B cell (primary cell): ENCODE results near the gene DDX24. TPM values are rescaled to one million over a fixed set of nuclear protein-coding genes. Genes with fewer than 3 reads are reported as not detected.

Experiments used
- ATAC-seq: fragments of 200-7000 bp; cut with Tn5 transposase; one replicate; pipeline ENCODE4 v1.10.0; 2021; ENCODE audit warnings: low read depth, mild to moderate bottlenecking, moderate number of reproducible peaks, moderate library complexity
- CTCF ChIA-PET: fragments of 350-600 bp; sonication (Branson Sonifier 250); formaldehyde crosslinking; loops from one replicate; lab custom pipeline; 2021; ENCODE audit warnings: antibody characterized with exemption, inconsistent platforms; lab: Charles Lee
- POLR2A ChIA-PET: fragments of 350-600 bp; sonication (Branson Sonifier 250); formaldehyde crosslinking; loops from one replicate; lab custom pipeline; 2021; ENCODE audit warnings: antibody characterized with exemption; lab: Charles Lee
- DNase-seq: peaks from one replicate; pipeline ENCODE4 v3.0.0; 2013
- H2AFZ ChIP-seq: 2 replicates; pipeline ENCODE4 v1.6.1; 2012; ENCODE audit warnings: mild to moderate bottlenecking, low read depth, low read length; ENCODE audit not compliant: insufficient read depth, poor library complexity, severe bottlenecking
- H3K27ac ChIP-seq, 2 donors: 1 replicate in 1 of 2; 2 replicates in 1 of 2; pipeline ENCODE4 v1.5.1; 2012 to 2013; ENCODE audit warnings: low read length in 2 of 2, mild to moderate bottlenecking in 2 of 2, moderate library complexity in 1 of 2
- H3K27me3 ChIP-seq, 4 experiments: fragments of 200-600 bp in 1 of 4; sonication (generic) in 1 of 4; replicated peaks in 1 of 4; 1 replicate in 2 of 4; 2 replicates in 2 of 4; pipeline versions ENCODE4 v1.6.1 to v1.7.0; 2013 to 2016; ENCODE audit warnings: low read length in 3 of 4, mild to moderate bottlenecking in 2 of 4, mixed read lengths in 1 of 4, moderate library complexity in 1 of 4; ENCODE audit not compliant: insufficient read depth in 4 of 4, control insufficient read depth in 3 of 4; ENCODE audit errors: control extremely low read depth in 1 of 4
- H3K36me3 ChIP-seq, 2 experiments: replicated peaks in 1 of 2; 1 replicate in 1 of 2; 2 replicates in 1 of 2; pipeline versions ENCODE4 v1.6.1 to v1.7.1; 2013; ENCODE audit warnings: low read length in 1 of 2; ENCODE audit not compliant: insufficient read depth in 2 of 2, control insufficient read depth in 1 of 2; ENCODE audit errors: control extremely low read depth in 1 of 2, extremely low read depth in 1 of 2
- H3K4me1 ChIP-seq, 2 donors: fragments of 200-600 bp in 1 of 2; sonication (generic) in 1 of 2; 1 replicate in 1 of 2; 2 replicates in 1 of 2; pipeline versions ENCODE4 v1.5.1 to v1.6.1; 2013 to 2017; ENCODE audit warnings: low read length in 2 of 2; ENCODE audit not compliant: control insufficient read depth in 2 of 2, insufficient read depth in 2 of 2
- H3K4me2 ChIP-seq: replicated peaks from 2 replicates; pipeline ENCODE3; 2012; ENCODE audit warnings: mild to moderate bottlenecking, low read depth, low read length; ENCODE audit not compliant: poor library complexity, severe bottlenecking
- H3K4me3 ChIP-seq, 5 experiments: fragments of 200-600 bp in 1 of 5; sonication (generic) in 1 of 5; 1 replicate in 3 of 5; 2 replicates in 2 of 5; pipeline versions ENCODE4 v1.5.1 to v1.7.0; 2011 to 2016; ENCODE audit warnings: low read length in 4 of 5, mild to moderate bottlenecking in 4 of 5, low read depth in 2 of 5, control low read depth in 1 of 5, moderate library complexity in 1 of 5; ENCODE audit not compliant: insufficient read depth in 1 of 5; ENCODE audit errors: control extremely low read depth in 1 of 5, extremely low read depth in 1 of 5
- H3K79me2 ChIP-seq: fragments of 200-600 bp; sonication (generic); one replicate; pipeline ENCODE4 v1.6.0; 2016; ENCODE audit warnings: low read length; ENCODE audit not compliant: control insufficient read depth, insufficient read depth
- H3K9ac ChIP-seq: fragments of 200-600 bp; sonication (generic); 2 replicates; pipeline ENCODE4 v1.6.1; 2017; ENCODE audit warnings: mild to moderate bottlenecking, low read length, moderate library complexity
- H3K9me3 ChIP-seq, 3 donors: one replicate each; pipeline versions ENCODE4 v1.6.1 to v1.7.1; 2013; ENCODE audit warnings: low read length in 2 of 3; ENCODE audit not compliant: control insufficient read depth in 2 of 3, insufficient read depth in 1 of 3; ENCODE audit errors: control extremely low read depth in 1 of 3
- H4K20me1 ChIP-seq: 2 replicates; pipeline ENCODE4 v1.6.0; 2012; ENCODE audit warnings: mild to moderate bottlenecking, low read length; ENCODE audit not compliant: insufficient read depth, control insufficient read depth, poor library complexity, severe bottlenecking
- H3K27ac Mint-ChIP-seq: one replicate; pipeline ENCODE4 v1.8.0; 2021; ENCODE audit warnings: mixed read lengths
- H3K27me3 Mint-ChIP-seq: one replicate; pipeline ENCODE4 v1.8.0; 2021; ENCODE audit warnings: mixed read lengths
- H3K4me1 Mint-ChIP-seq: one replicate; pipeline ENCODE4 v1.8.0; 2021; ENCODE audit warnings: mixed read lengths
- H3K4me3 Mint-ChIP-seq: one replicate; pipeline ENCODE4 v1.8.0; 2021; ENCODE audit warnings: mixed read lengths
- H3K9me3 Mint-ChIP-seq: one replicate; pipeline ENCODE4 v1.8.0; 2022; ENCODE audit warnings: mixed read lengths; ENCODE audit not compliant: insufficient read depth
- EZH2 ChIP-seq: IDR thresholded peaks from 2 replicates; pipeline ENCODE4 v1.6.1; 2012; ENCODE audit warnings: borderline replicate concordance, low read depth, mild to moderate bottlenecking, moderate library complexity, low read length; ENCODE audit not compliant: insufficient read depth, poor library complexity, severe bottlenecking
- WGBS: methylation state at CpG from one replicate; pipeline ENCODE4 v1.1.5; 2013; ENCODE audit warnings: missing lambda C conversion rate; ENCODE audit not compliant: insufficient coverage; 5-methylcytosine and 5-hydroxymethylcytosine counted together
- intact Hi-C: fragments of 100-400 bp; cut with micrococcal nuclease; formaldehyde crosslinking; loops from one replicate; pipeline ENCODE4 v1.10.0; 2022
- polyA plus RNA-seq: library from polyadenylated mRNA; depleted of rRNA; stranded (reverse); fragments of >200 nt; gene quantifications from 2 replicates; pipeline ENCODE4 v1.2.3, GENCODE V29; 2012
- total RNA-seq, 2 donors: library from RNA; stranded (reverse); fragments of 120-200 nt in 1 of 2; gene quantifications; 1 replicate in 1 of 2; 2 replicates in 1 of 2; pipeline versions ENCODE4 v1.2.3 to v1.2.4, GENCODE V29; 2013 to 2022
- TF ChIP-seq, protein P1 (sequence below): fragments of 200-600 bp; IDR thresholded peaks from one replicate; pipeline ENCODE4 v1.8.0; 2022; ENCODE audit warnings: antibody characterized with exemption, mild to moderate bottlenecking

The DDX24 gene
- total and polyA plus RNA-seq, 2 donors (not counting 1 experiment from before 2014, with no cell fraction given): 145 to 211 TPM

- TF ChIP-seq, protein P1, sequence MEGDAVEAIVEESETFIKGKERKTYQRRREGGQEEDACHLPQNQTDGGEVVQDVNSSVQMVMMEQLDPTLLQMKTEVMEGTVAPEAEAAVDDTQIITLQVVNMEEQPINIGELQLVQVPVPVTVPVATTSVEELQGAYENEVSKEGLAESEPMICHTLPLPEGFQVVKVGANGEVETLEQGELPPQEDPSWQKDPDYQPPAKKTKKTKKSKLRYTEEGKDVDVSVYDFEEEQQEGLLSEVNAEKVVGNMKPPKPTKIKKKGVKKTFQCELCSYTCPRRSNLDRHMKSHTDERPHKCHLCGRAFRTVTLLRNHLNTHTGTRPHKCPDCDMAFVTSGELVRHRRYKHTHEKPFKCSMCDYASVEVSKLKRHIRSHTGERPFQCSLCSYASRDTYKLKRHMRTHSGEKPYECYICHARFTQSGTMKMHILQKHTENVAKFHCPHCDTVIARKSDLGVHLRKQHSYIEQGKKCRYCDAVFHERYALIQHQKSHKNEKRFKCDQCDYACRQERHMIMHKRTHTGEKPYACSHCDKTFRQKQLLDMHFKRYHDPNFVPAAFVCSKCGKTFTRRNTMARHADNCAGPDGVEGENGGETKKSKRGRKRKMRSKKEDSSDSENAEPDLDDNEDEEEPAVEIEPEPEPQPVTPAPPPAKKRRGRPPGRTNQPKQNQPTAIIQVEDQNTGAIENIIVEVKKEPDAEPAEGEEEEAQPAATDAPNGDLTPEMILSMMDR: no peak
- no peak for TF ChIP-seq EZH2
- peak overlapping the region; percentile 90 for H3K4me3 Mint-ChIP-seq
- peak overlapping the region in 3 of 5 experiments; percentile 52 to 64 (median 63) for H3K4me3 ChIP-seq
These were observed 55.3 kb downstream of the DDX24 start for GRCh38 chr14:94025720-94026119.

DNA sequence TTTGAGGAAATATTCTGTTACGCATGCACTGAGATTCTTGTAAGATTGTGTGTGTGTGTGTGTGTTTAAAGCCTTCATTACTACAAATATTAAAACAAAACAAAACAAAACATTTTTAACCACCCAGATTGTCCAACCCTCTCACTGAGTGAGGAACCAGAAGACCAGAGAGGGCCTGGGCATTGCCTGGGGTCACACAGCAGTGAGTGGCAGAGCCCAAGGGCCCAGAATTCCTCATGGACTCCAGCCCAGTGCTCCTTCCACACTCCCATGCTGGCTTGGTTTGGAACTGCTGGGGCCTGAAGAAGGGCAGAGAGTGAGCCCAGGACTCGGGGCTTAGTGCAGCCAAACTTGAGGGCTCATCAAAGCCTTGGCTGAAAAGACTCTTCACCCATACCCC lies 56.5 kb downstream of the DDX24 start:
- Mint-ChIP-seq H3K27ac (no peak overlapping the region), H3K27me3 (peaks cover 30% of the 10 kb centered on the region), H3K4me1 (peaks cover 8% of the 10 kb centered on the region), H3K4me3 (no peak overlapping the region), H3K9me3 (no peaks in the 10 kb centered on the region)
- no peak overlapping the region for H2AFZ ChIP-seq
- H3K36me3 ChIP-seq: no peaks in the 10 kb centered on the region
- TF ChIP-seq, protein P1: no peak
- TF ChIP-seq EZH2: no peak
- no peak overlapping the region for H3K27ac ChIP-seq
- peaks cover 9% of the 10 kb centered on the region in 2 donors for H3K4me1 ChIP-seq
- ChIA-PET CTCF (interaction anchor here (1.7 to 2.7 kb wide), 2 partner anchors 12 to 24 kb away, joined by 7 to 11 read pairs; no protein-coding TSS in a partner anchor), POLR2A (no interaction called here)
- no peak overlapping the region for H3K4me3 ChIP-seq
- WGBS: no CpG with 5 or more reads among the region's 2 CpGs
- H3K79me2 ChIP-seq: no peaks in the 10 kb centered on the region
- no peak for DNase-seq
- intact Hi-C loops: no loop called here
- no peaks in the 10 kb centered on the region for H4K20me1 ChIP-seq
- no peak overlapping the region for H3K4me2 ChIP-seq
- ATAC-seq: no peak
- peaks cover 0 to 25% (median 9%) of the 10 kb centered on the region in 4 experiments for H3K27me3 ChIP-seq
- no peaks in the 10 kb centered on the region for H3K9me3 ChIP-seq
- no peak overlapping the region for H3K9ac ChIP-seq

More at GRCh38 chr14:94025720-94026119, 55.3 kb downstream of the DDX24 start:
- ChIA-PET POLR2A (interaction anchor here (0.7 kb wide), 1 partner anchor 11 kb away, joined by 3 read pairs; no protein-coding TSS in a partner anchor), CTCF (interaction anchor here (0.7 to 2.1 kb wide), 5 partner anchors 10 to 111 kb away, joined by 3 to 16 read pairs (median 5); partner anchors contain the start of genes DDX24 and IFI27L1)
- H3K9me3 ChIP-seq: no peaks in the 10 kb centered on the region
- H3K27ac ChIP-seq: no peak overlapping the region
- no peaks in the 10 kb centered on the region for H3K36me3 ChIP-seq
- H3K4me2 ChIP-seq: peak overlapping the region; percentile 92
- WGBS: 0% methylated on average over 1 of the region's 6 CpGs
- H3K79me2 ChIP-seq: no peaks in the 10 kb centered on the region
- no peak overlapping the region for H3K27ac Mint-ChIP-seq
- intact Hi-C loops: loop anchor here (1.0 kb wide), 2 partner anchors 56 to 152 kb away; partner anchors contain the start of genes DDX24 and IFI27L1
- DNase-seq: no peak
- H3K4me1 ChIP-seq: peaks cover 9% of the 10 kb centered on the region in 2 donors
- H4K20me1 ChIP-seq: no peaks in the 10 kb centered on the region
- H3K9me3 Mint-ChIP-seq: no peaks in the 10 kb centered on the region
- peak overlapping the region; percentile 69 for H3K9ac ChIP-seq
- peaks cover 8% of the 10 kb centered on the region for H3K4me1 Mint-ChIP-seq
- H2AFZ ChIP-seq: peak overlapping the region; percentile 35
- H3K27me3 Mint-ChIP-seq: peaks cover 26% of the 10 kb centered on the region
- no peak for ATAC-seq
- peaks cover 0 to 25% (median 9%) of the 10 kb centered on the region in 4 experiments for H3K27me3 ChIP-seq
